ENCODE measurements around the gene DDR2. TPM values are rescaled to one million over a fixed set of nuclear protein-coding genes. Genes with fewer than 3 reads are reported as not detected.
"Not testable (repeated sequence)": the region's sequence is repeated elsewhere in the genome, so short reads cannot be mapped to it uniquely, and the experiment has no call there.

The DDR2 gene
- total RNA-seq, 1 donor: 384 TPM

GRCh38 chr1:162728573-162728972 lies 96.3 kb downstream of the DDR2 start:
- H4K20me1 ChIP-seq (ENCODE audit: insufficient read depth, low read length): peaks cover 46% of the 10 kb centered on the region
- H3K4me2 ChIP-seq (ENCODE audit: insufficient read depth, low read length): no peak overlapping the region
- H3K9me3 ChIP-seq (ENCODE audit: low read depth, low read length): no peaks in the 10 kb centered on the region
- TF ChIP-seq, protein P1, sequence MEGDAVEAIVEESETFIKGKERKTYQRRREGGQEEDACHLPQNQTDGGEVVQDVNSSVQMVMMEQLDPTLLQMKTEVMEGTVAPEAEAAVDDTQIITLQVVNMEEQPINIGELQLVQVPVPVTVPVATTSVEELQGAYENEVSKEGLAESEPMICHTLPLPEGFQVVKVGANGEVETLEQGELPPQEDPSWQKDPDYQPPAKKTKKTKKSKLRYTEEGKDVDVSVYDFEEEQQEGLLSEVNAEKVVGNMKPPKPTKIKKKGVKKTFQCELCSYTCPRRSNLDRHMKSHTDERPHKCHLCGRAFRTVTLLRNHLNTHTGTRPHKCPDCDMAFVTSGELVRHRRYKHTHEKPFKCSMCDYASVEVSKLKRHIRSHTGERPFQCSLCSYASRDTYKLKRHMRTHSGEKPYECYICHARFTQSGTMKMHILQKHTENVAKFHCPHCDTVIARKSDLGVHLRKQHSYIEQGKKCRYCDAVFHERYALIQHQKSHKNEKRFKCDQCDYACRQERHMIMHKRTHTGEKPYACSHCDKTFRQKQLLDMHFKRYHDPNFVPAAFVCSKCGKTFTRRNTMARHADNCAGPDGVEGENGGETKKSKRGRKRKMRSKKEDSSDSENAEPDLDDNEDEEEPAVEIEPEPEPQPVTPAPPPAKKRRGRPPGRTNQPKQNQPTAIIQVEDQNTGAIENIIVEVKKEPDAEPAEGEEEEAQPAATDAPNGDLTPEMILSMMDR (IDR thresholded peaks at IDR 0.05; ENCODE audit: extremely low read depth, low read depth, low read length): no peak
- no peak for DNase-seq (ENCODE audit: insufficient read length, low spot score, missing footprints)
- peaks cover 68% of the 10 kb centered on the region for H3K79me2 ChIP-seq (ENCODE audit: insufficient read depth, low read length)
- H3K27ac ChIP-seq (ENCODE audit: low read depth, low read length): no peak overlapping the region
- H2AFZ ChIP-seq (ENCODE audit: low read length): no peak overlapping the region
- peaks cover 26% of the 10 kb centered on the region for H3K4me1 ChIP-seq (ENCODE audit: insufficient read depth, low read length)
- peaks cover 7% of the 10 kb centered on the region for H3K36me3 ChIP-seq (ENCODE audit: insufficient read depth, low read length)
- H3K27me3 ChIP-seq (ENCODE audit: insufficient read depth, low read length): no peaks in the 10 kb centered on the region
- no peak overlapping the region for H3K4me3 ChIP-seq (ENCODE audit: insufficient read depth, low read length)

GRCh38 chr1:162729195-162729774 lies 97.0 kb downstream of the DDR2 start:
- peaks cover 26% of the 10 kb centered on the region for H3K4me1 ChIP-seq (ENCODE audit: insufficient read depth, low read length)
- not testable (repeated sequence) for H3K36me3 ChIP-seq (ENCODE audit: insufficient read depth, low read length); H2AFZ ChIP-seq (ENCODE audit: low read length); H3K27me3 ChIP-seq (ENCODE audit: insufficient read depth, low read length); H3K9me3 ChIP-seq (ENCODE audit: low read depth, low read length); DNase-seq (ENCODE audit: insufficient read length, low spot score, missing footprints); H3K4me2 ChIP-seq (ENCODE audit: insufficient read depth, low read length); H3K27ac ChIP-seq (ENCODE audit: low read depth, low read length); H3K4me3 ChIP-seq (ENCODE audit: insufficient read depth, low read length)
- H3K79me2 ChIP-seq (ENCODE audit: insufficient read depth, low read length): peaks cover 67% of the 10 kb centered on the region
- peaks cover 45% of the 10 kb centered on the region for H4K20me1 ChIP-seq (ENCODE audit: insufficient read depth, low read length)

- Histone ChIP-seq H3K79me2 (ENCODE audit: insufficient read depth, low read length) (peaks cover 73% of the 10 kb centered on the region), H3K27ac (ENCODE audit: low read depth, low read length) (no peak overlapping the region), H2AFZ (ENCODE audit: low read length) (no peak overlapping the region), H4K20me1 (ENCODE audit: insufficient read depth, low read length) (peaks cover 45% of the 10 kb centered on the region), H3K4me2 (ENCODE audit: insufficient read depth, low read length) (no peak overlapping the region), H3K9me3 (ENCODE audit: low read depth, low read length) (no peaks in the 10 kb centered on the region), H3K4me1 (ENCODE audit: insufficient read depth, low read length) (peaks cover 19% of the 10 kb centered on the region), H3K4me3 (ENCODE audit: insufficient read depth, low read length) (no peak overlapping the region), H3K36me3 (ENCODE audit: insufficient read depth, low read length) (peaks cover 7% of the 10 kb centered on the region), H3K27me3 (ENCODE audit: insufficient read depth, low read length) (no peaks in the 10 kb centered on the region)
- DNase-seq (ENCODE audit: insufficient read length, low spot score, missing footprints): no peak
- TF ChIP-seq, protein P1 (IDR thresholded peaks at IDR 0.05; ENCODE audit: extremely low read depth, low read depth, low read length): no peak
Measured at GRCh38 chr1:162732094-162732493, 99.8 kb downstream of the DDR2 start.

GRCh38 chr1:162732566-162733335 lies 100.5 kb downstream of the DDR2 start:
- peaks cover 73% of the 10 kb centered on the region for H3K79me2 ChIP-seq (ENCODE audit: insufficient read depth, low read length)
- peaks cover 7% of the 10 kb centered on the region for H3K36me3 ChIP-seq (ENCODE audit: insufficient read depth, low read length)
- no peak overlapping the region for H3K4me2 ChIP-seq (ENCODE audit: insufficient read depth, low read length)
- no peak overlapping the region for H3K4me3 ChIP-seq (ENCODE audit: insufficient read depth, low read length)
- peaks cover 45% of the 10 kb centered on the region for H4K20me1 ChIP-seq (ENCODE audit: insufficient read depth, low read length)
- no peaks in the 10 kb centered on the region for H3K27me3 ChIP-seq (ENCODE audit: insufficient read depth, low read length)
- peaks cover 19% of the 10 kb centered on the region for H3K4me1 ChIP-seq (ENCODE audit: insufficient read depth, low read length)
- TF ChIP-seq, protein P1 (IDR thresholded peaks at IDR 0.05; ENCODE audit: extremely low read depth, low read depth, low read length): no peak
- DNase-seq (ENCODE audit: insufficient read length, low spot score, missing footprints): no peak
- H2AFZ ChIP-seq (ENCODE audit: low read length): no peak overlapping the region
- H3K27ac ChIP-seq (ENCODE audit: low read depth, low read length): no peak overlapping the region
- no peaks in the 10 kb centered on the region for H3K9me3 ChIP-seq (ENCODE audit: low read depth, low read length)
